Hematopoietic multipotent progenitor cell treated with erythropoietin and hydrocortisone succinate and interleukin-3 and kit ligand, for 15 days (in vitro differentiated cells): Measurements from ENCODE around the gene STIM1.

Experiments used
- DNase-seq: peaks from one replicate; pipeline ENCODE4 v3.0.0-alpha.2; 2015; ENCODE audit warnings: low spot score

The STIM1 gene

DNA sequence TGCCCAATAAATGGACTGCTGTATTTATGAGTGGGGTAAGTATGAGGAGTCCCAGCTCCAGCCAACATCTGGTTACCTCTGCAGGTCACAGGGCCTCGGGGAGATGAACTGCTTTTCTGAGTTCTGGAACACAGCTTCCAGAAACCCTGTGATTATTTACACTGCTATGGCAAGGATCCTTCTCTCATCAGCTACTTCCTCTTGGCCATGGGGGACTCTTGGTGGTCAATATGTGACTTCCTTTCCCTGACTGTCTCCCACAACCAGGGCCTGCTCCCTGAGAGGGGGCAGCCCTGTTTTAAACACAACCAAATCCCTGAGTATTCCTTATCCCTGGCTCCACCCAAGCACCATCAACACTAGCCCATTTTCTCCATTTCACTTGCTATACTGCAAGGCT is 24.7 kb upstream of the STIM1 start:
- no peak for DNase-seq

DNA sequence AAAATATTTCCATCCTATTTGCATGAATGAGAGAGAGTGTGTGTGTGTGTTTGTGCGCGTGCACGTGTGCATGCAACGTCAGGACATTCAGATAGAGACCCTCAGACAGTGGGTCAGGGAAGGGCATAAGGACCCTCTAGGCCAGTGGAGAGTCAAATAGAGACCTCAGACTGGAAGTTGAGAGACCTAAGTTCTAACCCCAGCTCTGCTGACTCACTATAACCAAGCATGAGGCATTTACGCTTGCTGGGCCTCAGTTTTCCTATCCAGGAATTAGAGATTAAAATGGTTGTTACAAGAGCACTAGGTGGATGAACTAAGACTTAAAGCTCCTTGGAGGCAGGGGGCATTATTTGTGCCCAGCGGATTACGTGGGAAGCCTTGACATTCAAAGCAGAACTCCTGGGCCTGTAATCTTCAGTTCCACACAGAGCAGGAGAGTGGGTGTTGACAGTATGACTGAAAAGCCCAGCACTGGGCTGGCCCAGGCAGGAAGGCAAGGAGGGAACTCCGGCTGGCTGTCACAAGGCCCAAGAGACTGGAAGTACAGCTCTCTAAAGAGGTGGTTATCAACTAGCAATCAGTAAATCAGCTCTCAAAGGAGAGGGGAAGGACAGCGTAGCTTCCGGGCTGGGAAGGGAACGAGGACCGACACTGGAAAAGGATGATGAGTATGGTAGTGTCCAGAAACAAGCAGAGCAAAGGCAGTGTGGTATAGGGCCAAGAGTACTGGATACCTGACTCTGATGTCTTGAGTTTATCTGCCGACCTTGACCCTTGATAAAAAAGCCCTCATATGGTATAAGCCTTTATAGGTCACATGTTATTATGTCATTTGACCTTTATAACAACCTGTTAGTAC is 23.9 kb upstream of the STIM1 start:
- DNase-seq, result no peak

DNA sequence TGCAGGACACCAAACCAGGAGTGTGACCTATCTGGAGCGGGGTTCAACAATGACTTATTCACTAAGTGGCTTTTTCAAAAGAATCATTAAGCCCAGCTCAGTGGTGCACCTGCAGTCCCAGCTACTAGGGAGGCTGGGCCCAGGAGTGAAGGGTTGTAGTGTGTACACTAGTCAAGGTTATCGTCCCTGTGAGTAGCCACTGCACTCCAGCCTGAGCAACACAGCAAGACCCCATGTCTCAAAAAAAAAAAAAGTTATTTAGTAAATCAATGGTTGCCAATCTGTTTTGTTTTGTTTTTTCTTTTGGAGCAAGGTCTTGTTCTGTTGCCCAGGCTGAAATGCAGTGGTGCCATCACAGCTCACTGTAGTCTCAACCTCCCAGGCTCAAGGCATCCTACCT is 22.6 kb upstream of the STIM1 start:
- no peak for DNase-seq

GRCh38 chr11:3833449-3833848 is 22.0 kb upstream of the STIM1 start:
- peak; percentile 74 for DNase-seq

DNA sequence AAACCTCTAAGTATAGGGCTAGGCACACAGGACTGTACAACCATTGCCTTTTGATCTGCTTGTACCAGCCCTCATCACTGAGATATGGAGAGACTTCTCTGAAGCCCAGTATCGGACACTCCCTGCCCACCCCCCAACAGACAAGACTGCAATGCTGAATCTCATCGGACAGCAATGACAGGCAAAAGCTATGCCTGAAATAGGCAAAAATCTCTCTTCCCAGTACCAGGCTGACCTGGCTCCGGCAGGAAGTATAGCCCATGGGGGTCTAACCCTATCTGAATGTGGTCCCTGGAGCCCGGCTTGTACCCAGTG is 21.2 kb upstream of the STIM1 start:
- no peak for DNase-seq

DNA sequence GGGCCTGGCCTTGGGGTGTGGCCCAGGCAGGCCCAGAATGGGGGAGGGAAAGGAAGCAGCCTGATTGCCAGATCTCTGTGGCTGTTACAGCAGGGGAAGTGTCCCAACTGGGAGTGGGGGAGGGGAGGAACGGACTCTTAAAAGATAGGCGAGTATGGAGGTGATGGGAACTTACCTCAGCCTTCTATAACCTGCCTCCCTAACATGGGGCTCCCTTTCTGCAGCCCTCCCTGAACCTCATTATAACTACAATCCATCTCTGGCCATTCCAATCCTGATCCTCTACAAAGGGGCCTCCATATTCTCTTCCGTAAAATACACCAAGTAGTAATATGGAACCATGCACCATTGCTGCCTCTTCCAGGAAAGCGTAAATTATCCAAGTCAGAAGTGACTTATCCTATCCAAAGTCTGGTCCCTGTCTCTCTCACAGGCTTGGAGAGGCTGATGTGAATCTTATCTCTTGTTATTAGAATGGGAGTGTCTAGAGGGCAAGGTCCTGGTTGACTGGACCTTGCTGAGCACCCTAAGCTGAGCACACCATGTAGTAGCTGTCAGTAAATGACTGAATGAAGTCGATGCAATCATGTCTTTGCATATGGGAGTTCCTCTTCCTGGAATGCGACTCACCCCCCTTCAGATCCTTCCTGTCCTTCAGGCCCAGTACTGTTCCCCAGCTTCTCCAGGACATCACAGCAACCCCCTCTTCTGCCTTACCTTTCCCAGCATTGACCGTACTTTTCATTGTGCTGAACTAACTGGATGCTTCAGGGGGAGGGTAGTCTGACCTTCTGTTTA is 20.6 kb upstream of the STIM1 start:
- peak; percentile 58 for DNase-seq

- DNase-seq, result no peak
Observed at GRCh38 chr11:3835751-3836150, 19.7 kb upstream of the STIM1 start.

DNA sequence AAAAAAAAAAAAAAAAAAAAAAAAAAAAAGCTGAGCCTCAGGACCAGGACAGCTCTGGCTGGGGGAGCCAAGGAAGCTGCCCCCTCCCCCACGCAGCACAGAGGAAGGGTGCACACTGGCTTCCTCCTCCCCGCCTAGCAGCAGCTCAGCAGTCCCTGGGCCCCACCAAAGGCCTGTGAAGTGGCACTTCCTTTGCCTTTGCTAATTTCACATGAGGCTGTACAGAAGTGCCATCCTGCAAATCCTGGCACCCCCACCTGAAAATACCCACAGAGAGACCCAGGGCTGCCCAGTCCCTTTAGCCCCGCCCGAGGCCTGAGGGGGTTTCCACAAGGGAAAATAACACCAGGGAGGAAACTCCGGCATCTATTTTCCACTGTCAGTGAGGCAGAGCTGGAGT is 18.6 kb upstream of the STIM1 start:
- DNase-seq, result no peak

GRCh38 chr11:3837793-3838192 is 17.7 kb upstream of the STIM1 start:
- DNase-seq, result no peak

DNA sequence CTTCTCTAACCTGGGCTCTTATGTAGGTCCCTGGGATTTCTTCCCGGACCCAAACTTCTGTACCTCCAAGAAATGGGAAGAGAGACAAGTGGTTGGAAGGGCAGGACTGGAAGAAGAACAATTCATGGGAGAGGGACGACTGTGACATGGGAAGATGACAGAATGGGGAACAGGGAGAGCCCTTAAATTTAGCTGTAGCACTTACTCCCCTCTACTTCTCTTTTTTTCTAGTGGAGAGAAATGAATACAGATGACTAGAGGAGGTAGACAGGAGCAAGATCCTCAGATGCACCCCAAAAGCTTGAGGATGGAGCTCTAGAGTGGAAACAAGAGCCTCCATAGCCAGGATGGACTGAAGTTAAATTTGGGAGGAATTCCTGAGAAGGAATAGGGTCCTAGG is 17.0 kb upstream of the STIM1 start:
- DNase-seq, result no peak

DNA sequence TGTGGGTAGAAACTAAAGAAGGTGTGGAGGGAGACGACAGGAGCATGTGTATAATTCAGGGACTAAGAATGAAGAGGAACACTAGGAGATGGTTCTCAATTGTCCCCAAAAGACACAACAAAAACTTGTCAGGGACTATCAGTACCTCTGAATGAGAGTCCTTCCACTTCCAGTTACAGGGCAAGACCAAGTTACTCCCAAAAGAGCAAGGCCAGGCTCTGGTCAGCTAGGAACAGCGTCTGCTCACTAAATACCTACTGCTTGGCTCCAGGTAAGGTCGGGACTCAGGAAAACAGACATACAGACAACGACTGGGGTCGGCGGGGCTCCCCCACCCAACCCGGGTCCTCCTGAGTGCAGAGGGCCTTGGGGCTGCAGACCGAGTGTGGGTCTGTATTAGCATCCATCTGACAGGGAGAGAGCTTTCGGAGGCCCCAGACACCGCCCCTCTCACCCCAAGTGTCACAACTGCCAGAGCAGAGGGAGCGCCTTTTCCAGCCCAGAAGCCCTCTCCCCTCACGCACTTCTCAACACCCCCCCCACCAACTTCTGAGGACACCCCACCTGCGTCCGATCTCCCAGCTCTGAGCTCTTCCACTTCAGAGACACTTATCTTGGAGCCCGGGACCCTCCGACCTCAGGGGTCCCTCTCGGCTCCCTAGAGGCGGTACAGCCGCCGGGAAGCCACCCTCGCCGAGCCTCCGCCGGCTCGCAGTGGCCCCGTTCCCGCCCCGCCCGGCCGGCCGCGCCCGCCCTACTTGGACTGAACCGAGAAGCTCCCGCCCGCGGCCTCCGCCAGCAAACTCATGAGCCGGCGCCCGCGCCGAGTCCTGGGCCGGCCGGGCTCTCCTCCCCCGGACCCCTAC is 15.2 kb upstream of the STIM1 start:
- DNase-seq, result peak; percentile 64

- DNase-seq, result peak; percentile 53
Observed at GRCh38 chr11:3840870-3841425, 14.5 kb upstream of the STIM1 start, which contains the start of gene RHOG. Gene RHOG, minus strand, starts transcription at chr11:3840959. Its CDS starts 12,821 bp downstream, at chr11:3828138.

GRCh38 chr11:3841426-3842350 is 13.8 kb upstream of the STIM1 start:
- DNase-seq, result peak; percentile 73

DNA sequence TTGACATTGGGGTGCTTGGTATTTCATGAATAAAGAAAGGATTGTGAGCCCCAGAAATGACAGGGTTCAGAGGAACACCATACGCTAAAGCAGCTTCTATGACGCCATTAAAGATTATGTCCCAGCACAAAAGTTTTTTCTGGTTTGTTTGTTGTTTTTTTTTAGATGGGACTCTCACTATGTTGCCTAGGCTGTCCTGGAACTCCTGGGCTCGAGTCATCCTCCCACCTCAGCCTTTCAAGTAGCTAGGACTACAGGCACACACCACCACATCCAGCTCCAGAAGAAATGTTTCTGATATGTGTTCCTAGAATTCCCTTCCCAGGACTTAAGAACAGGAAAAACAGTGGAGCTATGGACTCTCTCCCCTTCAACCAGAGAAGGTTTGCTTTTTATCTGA is 12.1 kb upstream of the STIM1 start:
- no peak for DNase-seq

- DNase-seq, result no peak
Observed at GRCh38 chr11:3845246-3845645, 10.2 kb upstream of the STIM1 start.

- DNase-seq, result no peak
Observed at GRCh38 chr11:3845670-3846069, 9.8 kb upstream of the STIM1 start.

GRCh38 chr11:3849297-3849874 is 6.1 kb upstream of the STIM1 start:
- peak; percentile 72 for DNase-seq

DNA sequence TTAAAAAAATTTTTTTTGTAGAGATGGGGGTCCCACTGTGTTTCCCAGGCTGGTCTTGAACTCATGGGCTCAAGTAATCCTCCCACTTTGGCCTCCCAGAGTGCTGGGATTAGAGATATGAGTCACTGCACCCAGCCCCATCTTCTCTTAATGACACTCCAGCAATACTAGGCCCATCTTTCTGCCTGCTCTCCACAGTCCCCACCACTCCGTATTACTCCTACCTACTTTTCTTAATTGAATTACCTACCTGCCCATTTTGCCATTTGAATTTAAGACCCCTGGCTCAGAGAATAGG is 2.0 kb upstream of the STIM1 start:
- DNase-seq, result no peak

GRCh38 chr11:3853899-3854659 is 1.4 kb upstream of the STIM1 start:
- peak; percentile 43 for DNase-seq

- DNase-seq, result no peak
Observed at GRCh38 chr11:3854660-3854976, 846 bp upstream of the STIM1 start.
